ENCODE data around the gene SH3GL2. TPM values are rescaled to one million over a fixed set of nuclear protein-coding genes. Genes with fewer than 3 reads are reported as not detected.

Gene SH3GL2
- total RNA-seq, 2 donors from 2014 or later, result 0.78 to 1.3 TPM

DNA sequence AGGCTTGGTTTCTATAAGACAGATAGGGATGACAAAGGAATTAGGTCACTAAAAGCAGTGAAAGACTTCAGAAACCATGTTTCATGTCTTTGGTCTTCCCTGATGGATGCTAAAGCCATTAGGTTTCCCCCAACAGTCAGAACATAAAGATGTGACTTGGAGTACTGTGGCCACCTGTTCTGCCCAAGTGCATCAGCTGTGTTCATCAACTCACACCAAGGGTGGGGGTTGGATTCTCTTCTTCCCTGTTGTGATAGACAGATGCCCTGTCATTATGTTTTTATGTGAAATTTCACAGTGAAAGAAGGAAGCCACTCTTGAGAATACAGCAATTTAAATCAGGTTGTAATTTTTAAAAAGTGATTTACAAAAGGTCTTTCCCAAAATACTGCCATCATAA lies 196.8 kb downstream of the SH3GL2 start:
- H3K4me3 ChIP-seq, result no peak overlapping the region
- H3K4me1 ChIP-seq, result no peaks in the 10 kb centered on the region
- ATAC-seq (no peak), DNase-seq (no peak)
- TF ChIP-seq POLR2A (IDR thresholded peaks at IDR 0.05) (no peak), CTCF (IDR thresholded peaks at IDR 0.05) (no peak)
- intact Hi-C loops (cut with DNase I), result no loop called here
- no peaks in the 10 kb centered on the region for H3K9me3 ChIP-seq
- no peaks in the 10 kb centered on the region for H3K27me3 ChIP-seq
- no peak overlapping the region for H3K27ac ChIP-seq
- no peaks in the 10 kb centered on the region for H3K36me3 ChIP-seq (replicated peaks in 1 of 2; ENCODE audit: insufficient read depth in 1 of 2, low read depth in 2 of 2)

- DNase-seq, result peak in 1 of 4 donors; percentile 31
- H3K27ac ChIP-seq, result no peak overlapping the region
- WGBS, 2 donors, result 16 to 26% methylated on average over 3 of the region's 3 CpGs
- no peak overlapping the region for H3K4me3 ChIP-seq
- no peak for ATAC-seq
- H3K9me3 ChIP-seq, result no peaks in the 10 kb centered on the region
- H3K4me1 ChIP-seq, result no peaks in the 10 kb centered on the region
- no peaks in the 10 kb centered on the region for H3K27me3 ChIP-seq
- H3K36me3 ChIP-seq (replicated peaks in 1 of 2; ENCODE audit: insufficient read depth in 1 of 2, low read depth in 2 of 2), result no peaks in the 10 kb centered on the region
- TF ChIP-seq POLR2A (IDR thresholded peaks at IDR 0.05) (no peak), CTCF (IDR thresholded peaks at IDR 0.05) (no peak)
- intact Hi-C loops (cut with DNase I), result no loop called here
Measured at GRCh38 chr9:17776735-17777134, 197.9 kb downstream of the SH3GL2 start.

- WGBS, 2 donors, result 67 to 77% methylated on average over 3 of the region's 3 CpGs
- H3K4me1 ChIP-seq, result no peaks in the 10 kb centered on the region
Measured at GRCh38 chr9:17777465-17777864, 198.6 kb downstream of the SH3GL2 start.

DNA sequence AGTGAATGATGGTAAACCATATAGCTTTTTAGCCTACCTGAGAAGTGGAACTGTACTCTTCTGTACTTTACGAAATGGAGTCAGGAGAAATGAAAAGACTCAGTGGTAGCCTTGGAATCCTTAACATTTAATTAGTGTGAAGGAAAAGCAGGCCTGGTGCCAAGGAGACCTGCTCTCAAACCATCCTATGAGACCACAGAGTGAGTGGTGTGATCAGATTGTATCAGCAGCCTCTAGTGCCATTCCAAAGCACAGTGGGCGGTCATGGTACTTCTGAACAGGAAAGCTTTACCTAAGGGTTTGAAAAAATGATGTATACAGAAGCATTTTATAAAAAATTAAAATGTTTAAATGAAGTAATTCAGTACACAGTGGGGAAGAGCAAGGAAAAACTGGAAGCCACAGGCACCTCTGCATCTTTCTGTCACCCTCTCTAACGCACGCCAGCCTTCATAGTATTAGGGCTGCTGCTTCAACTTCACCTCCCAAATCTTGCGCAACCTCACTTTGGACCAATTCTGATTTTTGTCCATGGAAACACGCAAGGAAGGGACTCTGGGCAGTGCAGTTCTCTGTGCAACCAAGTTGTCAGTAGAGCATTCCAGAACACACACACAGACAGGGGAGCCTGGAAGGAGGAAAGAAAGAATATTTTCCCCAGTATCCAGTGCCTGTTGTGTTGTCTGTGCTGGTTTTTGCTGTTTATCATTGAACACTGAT lies 203.7 kb downstream of the SH3GL2 start:
- DNase-seq (no peak), ATAC-seq (no peak)
- Histone ChIP-seq H3K36me3 (replicated peaks in 1 of 2; ENCODE audit: insufficient read depth in 1 of 2, low read depth in 2 of 2) (no peaks in the 10 kb centered on the region), H3K4me1 (no peaks in the 10 kb centered on the region), H3K4me3 (no peak overlapping the region), H3K27ac (no peak overlapping the region), H3K9me3 (no peaks in the 10 kb centered on the region), H3K27me3 (no peaks in the 10 kb centered on the region)
- WGBS, 2 donors, result 76 to 80% methylated on average over 6 of the region's 6 CpGs
- TF ChIP-seq CTCF (IDR thresholded peaks at IDR 0.05) (no peak), POLR2A (IDR thresholded peaks at IDR 0.05) (no peak)
- intact Hi-C loops (cut with DNase I), result no loop called here

More at GRCh38 chr9:17777465-17777864, 198.6 kb downstream of the SH3GL2 start:
- no peak for DNase-seq
- no peaks in the 10 kb centered on the region for H3K27me3 ChIP-seq
- H3K36me3 ChIP-seq (replicated peaks in 1 of 2; ENCODE audit: insufficient read depth in 1 of 2, low read depth in 2 of 2), result no peaks in the 10 kb centered on the region
- TF ChIP-seq CTCF (IDR thresholded peaks at IDR 0.05), result no peak
- TF ChIP-seq POLR2A (IDR thresholded peaks at IDR 0.05), result no peak
- H3K27ac ChIP-seq, result no peak overlapping the region
- no peak for ATAC-seq
- H3K4me3 ChIP-seq, result no peak overlapping the region
- no peaks in the 10 kb centered on the region for H3K9me3 ChIP-seq
- intact Hi-C loops (cut with DNase I), result no loop called here

GRCh38 chr9:17783227-17783626 lies 204.4 kb downstream of the SH3GL2 start:
- no peaks in the 10 kb centered on the region for H3K27me3 ChIP-seq
- DNase-seq (no peak), ATAC-seq (no peak)
- 27 to 41% methylated on average over 1 of the region's 1 CpG for WGBS, 2 donors
- TF ChIP-seq CTCF (IDR thresholded peaks at IDR 0.05) (no peak), POLR2A (IDR thresholded peaks at IDR 0.05) (no peak)
- intact Hi-C loops (cut with DNase I), result no loop called here
- no peak overlapping the region for H3K27ac ChIP-seq
- no peaks in the 10 kb centered on the region for H3K36me3 ChIP-seq (replicated peaks in 1 of 2; ENCODE audit: insufficient read depth in 1 of 2, low read depth in 2 of 2)
- no peaks in the 10 kb centered on the region for H3K9me3 ChIP-seq
- H3K4me1 ChIP-seq, result no peaks in the 10 kb centered on the region
- H3K4me3 ChIP-seq, result no peak overlapping the region
